HCEC 1CT (cell line): ENCODE data around the gene RTP4.
"Not testable (repeated sequence)": the region's sequence is repeated elsewhere in the genome, so short reads cannot be mapped to it uniquely, and the experiment has no call there.

Experiments used
- DNase-seq: peaks from one replicate; pipeline ENCODE4 v3.0.0-alpha.2; 2017

Gene RTP4

DNA sequence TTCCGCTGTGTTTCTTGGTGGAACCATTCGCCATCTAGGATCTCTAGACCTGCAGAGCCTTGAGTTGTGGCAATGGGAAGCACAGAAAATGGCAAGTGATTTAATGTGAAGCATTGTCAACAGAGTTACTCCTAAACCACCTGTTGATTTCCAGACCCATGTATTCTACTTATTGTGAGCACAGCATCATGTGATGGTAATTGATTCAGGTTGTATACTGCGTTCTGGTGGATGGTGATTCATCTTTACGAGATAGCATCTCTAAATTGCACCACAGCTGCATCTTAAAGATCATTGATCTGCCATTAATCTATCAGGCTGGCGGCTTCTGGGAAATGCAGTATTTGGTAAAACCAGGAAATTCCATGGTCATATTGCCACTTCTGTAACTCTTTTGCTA is 7.4 kb downstream of the RTP4 start:
- no peak for DNase-seq

DNA sequence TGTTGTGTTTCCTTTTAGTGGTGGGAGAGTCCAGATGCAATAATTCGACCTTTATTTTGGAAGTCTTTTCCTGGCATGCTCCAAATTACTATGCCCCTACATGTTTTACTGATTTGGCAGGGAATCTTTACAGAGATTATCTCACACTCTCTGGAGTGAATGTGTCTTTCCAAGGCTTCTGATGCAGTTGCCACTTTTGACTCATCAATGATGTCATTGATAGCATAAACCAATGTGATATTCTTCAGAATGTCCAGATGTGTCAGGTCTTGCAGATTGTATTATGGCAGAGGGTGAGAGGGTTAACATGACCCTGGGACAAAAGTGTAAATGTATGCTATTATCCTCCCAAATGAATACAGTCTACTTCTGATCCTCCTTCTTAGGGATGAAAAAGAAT is 9.7 kb downstream of the RTP4 start:
- no peak for DNase-seq

DNA sequence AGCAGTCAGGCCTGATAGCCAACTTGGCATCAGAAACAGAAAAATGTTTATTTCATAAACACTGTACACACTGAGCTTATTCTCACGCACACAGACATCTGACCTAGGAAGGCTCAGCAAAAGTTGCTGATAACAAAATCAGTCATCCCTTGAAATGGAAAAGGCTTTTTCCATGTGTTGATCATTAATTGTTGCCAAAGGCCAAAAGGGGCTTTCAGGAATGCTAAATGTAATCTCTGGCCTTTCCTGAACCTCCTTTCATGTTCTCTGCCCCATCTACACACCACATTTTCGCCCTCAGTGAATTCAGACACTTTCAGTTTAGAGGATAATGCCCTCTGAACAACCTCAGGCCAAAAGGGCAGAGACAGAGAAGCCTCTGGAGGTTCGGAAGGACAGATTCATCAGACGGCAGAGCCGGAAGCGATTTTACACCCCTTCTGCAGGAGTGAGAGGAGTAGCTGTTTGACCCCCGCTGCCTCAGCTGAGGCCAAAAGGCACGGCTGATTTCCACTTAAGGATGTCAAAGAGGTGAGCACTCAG is 14.5 kb downstream of the RTP4 start:
- no peak for DNase-seq

DNA sequence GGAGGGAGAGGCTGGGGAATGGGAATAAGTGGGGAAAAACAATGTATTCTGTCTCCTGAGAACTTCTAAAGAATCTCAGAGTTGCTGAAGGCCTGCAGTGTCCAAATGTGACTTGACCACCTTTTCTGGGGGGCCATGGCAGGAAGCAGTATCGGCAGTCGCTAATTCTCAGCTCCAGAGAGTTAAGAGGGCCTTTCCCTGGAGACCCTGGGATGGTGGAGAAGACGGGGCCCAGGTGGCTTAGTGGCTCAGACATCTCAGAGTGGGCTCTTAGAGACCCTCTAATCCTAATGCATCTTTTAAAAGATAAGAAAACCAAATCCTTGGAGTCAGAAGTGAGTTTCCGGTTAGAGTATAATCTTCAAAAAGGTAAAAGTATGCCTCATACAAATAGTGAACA is 15.1 kb downstream of the RTP4 start:
- DNase-seq: no peak

DNA sequence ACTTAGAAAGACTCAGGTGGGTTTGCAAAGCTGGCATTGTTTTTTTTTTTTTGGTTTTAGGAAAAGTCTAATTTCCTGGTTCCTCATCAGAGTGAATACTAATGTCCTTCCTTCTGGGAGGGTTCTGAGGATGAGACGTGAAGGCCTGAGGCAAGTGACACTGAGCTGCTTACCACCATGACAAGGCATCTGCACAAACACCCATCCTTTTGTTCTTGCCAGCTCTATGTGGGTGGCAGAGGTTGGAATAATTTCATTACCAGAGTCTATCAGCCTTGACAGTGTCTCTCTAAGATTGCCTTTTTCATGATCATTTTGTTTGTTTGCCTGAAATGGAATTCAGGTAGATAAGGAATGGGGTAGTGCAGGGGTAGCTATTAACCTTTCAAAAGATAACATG is 17.1 kb downstream of the RTP4 start:
- DNase-seq: no peak

DNA sequence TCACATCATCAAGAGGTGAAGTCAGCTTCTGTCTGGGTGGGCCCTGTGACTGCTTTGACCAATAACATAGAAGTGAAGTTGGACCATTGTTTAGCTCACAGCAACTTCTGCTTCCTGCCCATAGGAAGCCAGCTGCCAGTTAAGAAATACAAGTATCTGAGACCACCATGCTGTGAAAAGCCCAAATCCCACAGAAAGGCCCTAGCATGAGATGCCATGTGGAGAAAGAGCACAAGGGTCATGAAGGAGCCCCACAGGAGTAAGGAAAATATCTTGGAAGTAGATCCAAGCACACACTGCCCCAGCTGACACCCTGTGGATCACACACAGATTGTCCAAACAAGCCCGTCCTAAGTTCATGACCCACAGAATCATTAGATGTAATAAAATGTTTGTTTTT is 28.5 kb downstream of the RTP4 start:
- no peak for DNase-seq

DNA sequence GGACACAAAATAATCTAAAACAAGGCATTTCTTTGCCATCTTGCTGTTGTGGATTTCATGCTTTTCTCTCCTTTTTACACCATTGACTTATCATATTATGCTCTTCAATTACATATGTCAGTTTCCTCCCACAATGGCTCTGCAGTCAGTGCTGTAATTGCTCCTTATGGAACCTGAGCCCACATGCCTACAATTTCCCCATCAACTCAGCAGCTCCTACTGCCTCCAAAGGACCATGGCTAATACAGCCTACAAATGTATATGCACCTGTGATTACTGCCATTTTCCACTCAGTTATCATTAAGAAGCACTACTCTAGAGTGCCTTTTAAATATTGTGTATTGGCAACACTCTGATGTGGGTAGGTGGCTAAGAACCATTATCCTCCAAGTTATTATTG is 30.8 kb downstream of the RTP4 start:
- no peak for DNase-seq

DNA sequence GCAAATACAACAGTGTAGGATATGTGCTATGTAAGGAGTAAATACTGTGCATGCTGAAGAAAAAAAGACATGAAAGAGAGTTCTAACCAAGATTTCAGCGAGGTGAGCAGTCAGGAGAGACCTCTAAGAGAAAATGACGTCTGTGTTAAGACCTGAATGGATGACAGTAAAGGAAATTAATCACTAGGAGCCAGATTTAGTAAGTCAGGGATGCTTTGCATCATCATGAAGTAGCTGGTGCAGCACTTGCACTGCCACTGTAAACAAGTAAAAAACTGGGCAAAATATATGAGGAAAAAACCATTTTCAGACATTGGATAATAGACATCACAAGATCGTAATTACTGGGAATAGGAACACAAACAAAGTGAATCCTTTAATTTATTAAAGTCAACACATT is 32.6 kb downstream of the RTP4 start:
- DNase-seq: no peak

DNA sequence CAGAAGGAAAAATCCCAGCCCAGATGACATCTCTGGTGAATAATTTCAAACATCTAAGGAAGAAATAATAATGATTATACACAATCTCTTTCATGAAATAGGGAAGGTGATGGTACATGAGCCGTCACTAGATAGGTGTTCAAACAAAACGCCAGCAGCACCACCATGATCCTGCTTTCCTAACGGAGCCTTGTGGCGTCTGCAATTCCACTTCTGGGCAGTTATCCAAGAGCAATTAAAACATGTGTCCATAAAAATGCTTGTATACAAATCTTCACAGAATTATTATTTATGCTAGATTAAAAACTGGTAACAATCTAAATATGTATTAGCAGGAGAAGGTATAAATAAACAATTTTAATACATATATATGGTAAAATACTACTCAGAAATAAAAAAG is 33.7 kb downstream of the RTP4 start:
- DNase-seq: no peak

DNA sequence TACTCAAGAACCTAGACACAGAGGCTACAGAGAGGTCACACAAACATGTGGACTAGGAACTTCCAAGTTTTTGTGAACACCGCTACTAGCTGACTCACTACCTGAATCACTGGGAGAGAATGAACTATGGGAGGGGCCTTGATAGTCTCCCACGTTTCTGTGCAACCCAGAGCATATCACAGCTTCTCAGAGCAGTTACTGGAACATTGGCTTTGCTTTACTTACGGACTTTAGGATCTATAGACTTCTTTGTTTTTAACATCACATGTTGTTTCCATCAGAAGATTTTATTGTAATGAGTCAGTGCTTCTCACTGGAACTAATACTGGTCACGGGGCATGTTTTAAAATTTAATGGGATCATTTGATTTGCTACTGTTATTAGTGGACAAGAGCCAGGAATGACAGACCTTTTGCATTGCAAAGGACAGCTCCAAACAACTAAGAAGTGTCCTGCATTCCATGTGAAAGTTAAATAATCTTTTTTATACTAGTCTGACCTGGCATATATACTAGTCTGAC is 35.6 kb downstream of the RTP4 start:
- peak; percentile 98 for DNase-seq

DNA sequence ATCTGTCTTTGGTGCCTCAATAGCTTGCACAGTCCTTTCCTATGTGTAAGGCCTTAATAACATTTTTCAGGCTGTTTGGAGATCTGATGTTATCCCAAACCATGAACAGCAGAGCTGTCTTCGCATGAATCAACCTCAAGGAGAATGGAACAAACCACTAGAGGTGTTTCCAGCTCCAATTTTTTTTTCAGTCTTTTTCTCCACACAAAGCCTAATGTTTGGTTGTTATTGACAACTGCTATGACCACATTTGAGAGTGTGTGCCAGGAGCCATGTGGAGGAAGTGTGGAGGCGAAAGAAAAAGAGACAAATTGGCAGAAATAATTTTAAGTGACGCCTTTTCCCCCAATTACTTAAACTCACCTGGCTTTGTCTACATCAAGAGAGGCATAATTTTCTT is 38.7 kb downstream of the RTP4 start:
- DNase-seq: no peak

DNA sequence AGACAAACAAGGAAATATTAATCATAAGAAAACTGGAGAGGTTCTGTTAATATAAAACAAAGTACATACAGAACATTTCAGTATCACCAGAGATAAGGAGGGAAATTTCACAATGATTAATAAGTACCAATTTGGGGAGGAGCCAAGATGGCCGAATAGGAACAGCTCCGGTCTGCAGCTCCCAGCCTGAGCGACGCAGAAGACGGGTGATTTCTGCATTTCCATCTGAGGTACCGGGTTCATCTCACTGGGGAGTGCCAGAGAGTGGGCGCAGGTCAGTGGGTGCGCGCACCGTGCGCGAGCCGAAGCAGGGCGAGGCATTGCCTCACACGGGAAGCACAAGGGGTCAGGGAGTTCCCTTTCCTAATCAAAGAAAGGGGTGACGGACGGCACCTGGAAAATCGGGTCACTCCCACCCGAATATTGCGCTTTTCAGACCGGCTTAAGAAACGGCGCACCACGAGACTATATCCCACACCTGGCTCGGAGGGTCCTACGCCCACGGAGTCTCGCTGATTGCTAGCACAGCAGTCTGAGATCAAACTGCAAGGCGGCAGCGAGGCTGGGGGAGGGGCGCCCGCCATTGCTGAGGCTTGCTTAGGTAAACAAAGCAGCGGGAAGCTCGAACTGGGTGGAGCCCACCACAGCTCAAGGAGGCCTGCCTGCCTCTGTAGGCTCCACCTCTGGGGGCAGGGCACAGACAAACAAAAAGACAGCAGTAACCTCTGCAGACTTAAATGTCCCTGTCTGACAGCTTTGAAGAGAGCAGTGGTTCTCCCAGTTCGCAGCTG is 44.0 kb downstream of the RTP4 start:
- not testable (repeated sequence) for DNase-seq
